Body of pancreas (tissue), 4 donors: ENCODE measurements around the gene CD86. TPM values are rescaled to one million over a fixed set of nuclear protein-coding genes. Genes with fewer than 3 reads are reported as not detected.
"Not testable (repeated sequence)": the region's sequence is repeated elsewhere in the genome, so short reads cannot be mapped to it uniquely, and the experiment has no call there.

Experiments used
- ATAC-seq: fragments of 150-250 bp; one replicate; pipeline ENCODE4 v1.9.1; 2016
- DNase-seq, 4 donors: peaks; one replicate each; pipeline ENCODE4 v3.0.0-alpha.2; 2019
- H3K27ac ChIP-seq, 4 donors: fragments of 200-600 bp; sonication (generic); 1 replicate in 3 of 4; 2 replicates in 1 of 4; pipeline versions ENCODE4 v1.5.1 to v1.6.1; 2016 to 2019; ENCODE audit warnings: mild to moderate bottlenecking in 1 of 4, mixed read lengths in 1 of 4, moderate library complexity in 1 of 4
- H3K27me3 ChIP-seq, 2 donors: fragments of 200-600 bp; sonication (generic); one replicate each; pipeline ENCODE4 v1.6.0; 2016; ENCODE audit warnings: mild to moderate bottlenecking in 1 of 2
- H3K36me3 ChIP-seq, 2 donors: fragments of 200-600 bp; sonication (generic); replicated peaks in 1 of 2; 2 replicates each; pipeline ENCODE4 v1.5.1; 2016; ENCODE audit warnings: low read depth in 2 of 2; ENCODE audit not compliant: insufficient read depth in 1 of 2
- H3K4me1 ChIP-seq: fragments of 200-600 bp; sonication (generic); one replicate; pipeline ENCODE4 v1.6.0; 2016
- H3K4me3 ChIP-seq, 2 donors: fragments of 200-600 bp; sonication (generic); 1 replicate in 1 of 2; 2 replicates in 1 of 2; pipeline ENCODE4 v1.5.1; 2016 to 2019
- H3K9me3 ChIP-seq, 3 donors: fragments of 200-600 bp; sonication (generic); 1 replicate in 2 of 3; 2 replicates in 1 of 3; pipeline ENCODE4 v1.5.1; 2016
- POLR2A ChIP-seq, 3 donors: fragments of 450-650 bp; IDR thresholded peaks; one replicate each; pipeline ENCODE4 v1.6.1; 2016; ENCODE audit warnings: antibody characterized with exemption in 3 of 3, mild to moderate bottlenecking in 2 of 3
- WGBS, 2 donors: methylation state at CpG; one replicate each; pipeline ENCODE4 v1.1.5; 2017; 5-methylcytosine and 5-hydroxymethylcytosine counted together
- intact Hi-C: fragments of 100-400 bp; cut with DNase I; formaldehyde crosslinking; loops from one replicate; pipeline ENCODE4 v1.15.1; 2023
- total RNA-seq, 2 donors: library from RNA; depleted of rRNA; stranded (reverse); fragments of >200 nt; gene quantifications; one replicate each; pipeline ENCODE4 v1.1.0, GENCODE V29; 2016
- TF ChIP-seq, protein P1 (sequence below), 7 experiments: fragments of 450-650 bp in 4 of 7; fragments of 200-600 bp in 3 of 7; sonication (generic) in 3 of 7; IDR thresholded peaks; one replicate each; pipeline ENCODE4 v1.5.1; 2016 to 2019; ENCODE audit warnings: antibody characterized with exemption in 7 of 7

Gene CD86
- total RNA-seq, 2 donors from 2014 or later, result 2.9 to 7.6 TPM

DNA sequence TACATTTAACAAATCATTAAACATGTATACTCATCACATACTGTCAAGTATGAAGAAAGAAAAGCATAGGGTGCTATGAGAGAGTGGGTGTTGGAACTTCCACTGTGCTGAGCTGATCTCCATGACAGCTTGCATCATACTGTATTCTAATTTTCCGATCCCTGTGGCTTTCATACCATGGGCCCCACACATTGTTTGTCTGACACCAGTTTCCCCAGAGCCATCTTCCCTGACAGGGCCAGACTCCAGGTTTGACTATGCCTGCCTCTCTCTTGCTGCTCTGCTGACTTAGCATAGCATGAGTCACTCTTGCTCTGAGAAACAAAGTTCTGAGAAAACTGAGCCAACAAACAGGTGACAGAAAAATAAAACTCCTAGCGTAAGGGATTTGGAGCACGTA, 91.3 kb downstream of the CD86 start:
- intact Hi-C loops, result no loop called here
- peak in 2 of 4 donors; percentile 12 to 35 for DNase-seq
- Histone ChIP-seq H3K27me3 (no peaks in the 10 kb centered on the region), H3K4me3 (no peak overlapping the region), H3K27ac (peak overlapping the region; percentile 31 to 62 (median 54)), H3K9me3 (peaks cover 0 to 6% (median 0%) of the 10 kb centered on the region in 3 donors), H3K4me1 (peaks cover 12% of the 10 kb centered on the region), H3K36me3 (no peaks in the 10 kb centered on the region)
- peak; percentile 75 for ATAC-seq
- no peak for TF ChIP-seq POLR2A (IDR thresholded peaks at IDR 0.05)
- TF ChIP-seq, protein P1, sequence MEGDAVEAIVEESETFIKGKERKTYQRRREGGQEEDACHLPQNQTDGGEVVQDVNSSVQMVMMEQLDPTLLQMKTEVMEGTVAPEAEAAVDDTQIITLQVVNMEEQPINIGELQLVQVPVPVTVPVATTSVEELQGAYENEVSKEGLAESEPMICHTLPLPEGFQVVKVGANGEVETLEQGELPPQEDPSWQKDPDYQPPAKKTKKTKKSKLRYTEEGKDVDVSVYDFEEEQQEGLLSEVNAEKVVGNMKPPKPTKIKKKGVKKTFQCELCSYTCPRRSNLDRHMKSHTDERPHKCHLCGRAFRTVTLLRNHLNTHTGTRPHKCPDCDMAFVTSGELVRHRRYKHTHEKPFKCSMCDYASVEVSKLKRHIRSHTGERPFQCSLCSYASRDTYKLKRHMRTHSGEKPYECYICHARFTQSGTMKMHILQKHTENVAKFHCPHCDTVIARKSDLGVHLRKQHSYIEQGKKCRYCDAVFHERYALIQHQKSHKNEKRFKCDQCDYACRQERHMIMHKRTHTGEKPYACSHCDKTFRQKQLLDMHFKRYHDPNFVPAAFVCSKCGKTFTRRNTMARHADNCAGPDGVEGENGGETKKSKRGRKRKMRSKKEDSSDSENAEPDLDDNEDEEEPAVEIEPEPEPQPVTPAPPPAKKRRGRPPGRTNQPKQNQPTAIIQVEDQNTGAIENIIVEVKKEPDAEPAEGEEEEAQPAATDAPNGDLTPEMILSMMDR (IDR thresholded peaks at IDR 0.05), result no peak
- WGBS, 2 donors, result 52 to 61% methylated on average over 3 of the region's 3 CpGs

DNA sequence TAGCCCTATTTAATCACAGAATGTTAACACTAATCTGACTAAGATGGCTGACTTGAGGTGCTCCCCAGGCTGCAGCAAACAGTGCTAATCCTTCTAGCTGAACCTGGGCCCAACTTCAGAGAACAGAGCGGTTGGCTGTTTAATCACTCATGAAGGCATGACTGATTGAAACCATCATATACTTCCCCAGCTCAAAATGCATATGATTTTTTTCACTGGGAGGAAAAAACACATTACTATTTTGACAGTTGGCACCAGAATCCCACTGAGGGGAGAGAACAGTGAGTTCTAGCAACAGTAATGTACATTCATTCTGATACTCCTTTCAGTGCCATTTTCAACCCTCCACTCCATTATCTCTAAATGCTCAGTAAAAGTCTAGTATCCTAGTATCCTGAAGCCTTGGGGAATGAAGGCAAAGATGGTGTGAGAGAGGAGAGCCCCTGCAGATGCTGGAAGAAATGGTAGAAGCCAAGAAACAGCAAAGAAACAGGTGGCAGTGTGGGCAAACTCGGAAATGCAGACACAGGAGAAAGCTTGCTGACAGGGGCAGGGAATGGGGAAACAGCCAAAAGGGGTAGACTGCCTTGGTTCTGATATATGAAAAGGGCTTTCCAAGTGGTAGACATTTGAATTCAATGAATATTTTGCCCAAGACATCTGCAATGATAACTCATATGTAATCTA, 93.9 kb downstream of the CD86 start:
- Histone ChIP-seq H3K4me1 (peaks cover 12% of the 10 kb centered on the region), H3K36me3 (no peaks in the 10 kb centered on the region), H3K4me3 (no peak overlapping the region), H3K9me3 (no peaks in the 10 kb centered on the region), H3K27ac (no peak overlapping the region), H3K27me3 (no peaks in the 10 kb centered on the region)
- ATAC-seq (no peak), DNase-seq (no peak)
- WGBS, 2 donors, result 84 to 91% methylated on average over 2 of the region's 2 CpGs
- TF ChIP-seq, protein P1 (IDR thresholded peaks at IDR 0.05), result no peak
- no peak for TF ChIP-seq POLR2A (IDR thresholded peaks at IDR 0.05)
- intact Hi-C loops, result no loop called here

DNA sequence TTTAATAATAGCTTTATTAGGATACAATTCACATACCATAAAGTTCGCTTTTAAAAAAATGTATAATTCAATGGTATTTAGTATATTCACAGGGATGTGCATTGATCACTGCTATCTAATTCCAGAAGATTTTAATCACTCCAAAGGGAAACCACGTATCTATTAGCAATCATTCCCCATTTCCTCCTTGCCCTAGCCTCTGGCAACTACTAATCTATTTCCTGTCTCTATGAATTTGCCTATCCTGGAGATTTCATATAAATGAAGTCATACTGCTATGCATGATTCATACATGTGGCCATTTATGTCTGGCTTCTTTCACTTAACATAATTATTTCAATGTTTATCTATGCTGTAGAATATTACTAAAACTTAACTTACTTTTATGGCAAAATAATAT, 96.3 kb downstream of the CD86 start:
- WGBS, 2 donors, result 72 to 75% methylated on average over 2 of the region's 2 CpGs
- ATAC-seq, result no peak
- intact Hi-C loops, result no loop called here

DNA sequence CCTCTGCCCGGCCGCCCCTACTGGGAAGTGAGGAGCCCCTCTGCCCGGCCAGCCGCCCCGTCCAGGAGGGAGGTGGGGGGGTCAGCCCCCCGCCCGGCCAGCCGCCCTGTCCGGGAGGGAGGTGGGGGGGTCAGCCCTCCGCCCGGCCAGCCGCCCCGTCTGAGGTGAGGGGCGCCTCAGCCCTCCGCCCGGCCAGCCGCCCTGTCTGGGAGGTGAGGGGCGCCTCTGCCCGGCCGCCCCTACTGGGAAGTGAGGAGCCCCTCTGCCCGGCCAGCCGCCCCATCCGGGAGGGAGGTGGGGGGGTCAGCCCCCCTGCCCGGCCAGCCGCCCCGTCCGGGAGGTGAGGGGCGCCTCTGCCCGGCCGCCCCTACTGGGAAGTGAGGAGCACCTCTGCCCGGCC, 109.8 kb downstream of the CD86 start:
- H3K27me3 ChIP-seq, H3K4me1 ChIP-seq, H3K27ac ChIP-seq, ATAC-seq, DNase-seq, H3K9me3 ChIP-seq, H3K4me3 ChIP-seq, H3K36me3 ChIP-seq, intact Hi-C loops: not testable (repeated sequence)
- 80% methylated on average over 2 of the region's 31 CpGs; no CpG with 5 or more reads in 1 of the 2 donors for WGBS, 2 donors

More for the DNA sequence above, 96.3 kb downstream of the CD86 start:
- TF ChIP-seq, protein P1 (IDR thresholded peaks at IDR 0.05), result no peak
- TF ChIP-seq POLR2A (IDR thresholded peaks at IDR 0.05), result no peak
- no peak overlapping the region for H3K4me3 ChIP-seq
- no peaks in the 10 kb centered on the region for H3K27me3 ChIP-seq
- H3K4me1 ChIP-seq, result peaks cover 9% of the 10 kb centered on the region
- no peaks in the 10 kb centered on the region for H3K9me3 ChIP-seq
- no peaks in the 10 kb centered on the region for H3K36me3 ChIP-seq
- no peak overlapping the region for H3K27ac ChIP-seq
- DNase-seq, result no peak

DNA sequence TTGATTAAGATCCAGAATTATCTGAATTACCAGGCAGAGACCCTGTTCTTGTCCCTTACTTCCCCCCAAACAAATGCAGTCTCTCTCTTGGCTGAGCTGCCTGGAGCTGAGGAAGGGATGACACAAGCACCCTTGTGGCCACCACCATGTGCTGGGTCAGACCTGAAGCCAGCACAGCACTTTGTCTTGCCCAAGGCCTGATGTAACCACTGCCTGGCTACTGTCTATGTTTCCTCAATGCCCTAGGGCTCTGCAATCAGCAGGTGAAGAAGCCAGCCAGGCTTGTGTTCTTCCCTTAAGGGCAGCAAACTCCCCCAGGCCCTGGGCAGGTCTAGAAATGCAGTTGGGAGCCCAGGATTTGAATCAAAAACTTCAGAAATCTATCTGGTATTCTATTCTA, 112.5 kb downstream of the CD86 start:
- intact Hi-C loops, result no loop called here
- no peak for DNase-seq
- no peak for ATAC-seq
- no peak overlapping the region for H3K4me3 ChIP-seq
- no peak overlapping the region for H3K27ac ChIP-seq
- no peaks in the 10 kb centered on the region for H3K27me3 ChIP-seq
- H3K36me3 ChIP-seq, result no peaks in the 10 kb centered on the region
- no peaks in the 10 kb centered on the region for H3K4me1 ChIP-seq
- TF ChIP-seq POLR2A (IDR thresholded peaks at IDR 0.05), result no peak
- TF ChIP-seq, protein P1 (IDR thresholded peaks at IDR 0.05), result no peak
- no peaks in the 10 kb centered on the region for H3K9me3 ChIP-seq
